ENCODE data around the gene ZNF420.
"Not testable (repeated sequence)": the region's sequence is repeated elsewhere in the genome, so short reads cannot be mapped to it uniquely, and the experiment has no call there.

DNA sequence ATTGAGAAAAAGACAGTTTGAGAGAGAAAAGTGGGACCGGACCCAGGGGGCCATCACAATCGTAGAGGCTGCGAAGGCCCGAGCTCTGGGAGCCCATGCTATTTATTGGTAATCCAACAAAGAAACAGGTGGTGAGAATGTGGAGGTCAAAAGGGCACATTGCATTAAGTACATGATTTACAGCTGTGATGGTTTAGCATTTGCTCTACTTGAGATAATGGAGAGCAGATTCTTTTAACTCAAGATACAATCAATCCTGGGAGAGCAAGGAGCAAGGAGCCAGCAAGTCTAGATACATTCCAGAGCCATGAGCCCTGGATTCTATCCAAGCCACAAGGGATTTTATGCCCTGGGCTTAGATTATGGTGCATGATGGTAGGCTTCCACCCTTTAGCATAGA lies 13.3 kb upstream of the ZNF420 start:
- TF ChIP-seq, protein P1, sequence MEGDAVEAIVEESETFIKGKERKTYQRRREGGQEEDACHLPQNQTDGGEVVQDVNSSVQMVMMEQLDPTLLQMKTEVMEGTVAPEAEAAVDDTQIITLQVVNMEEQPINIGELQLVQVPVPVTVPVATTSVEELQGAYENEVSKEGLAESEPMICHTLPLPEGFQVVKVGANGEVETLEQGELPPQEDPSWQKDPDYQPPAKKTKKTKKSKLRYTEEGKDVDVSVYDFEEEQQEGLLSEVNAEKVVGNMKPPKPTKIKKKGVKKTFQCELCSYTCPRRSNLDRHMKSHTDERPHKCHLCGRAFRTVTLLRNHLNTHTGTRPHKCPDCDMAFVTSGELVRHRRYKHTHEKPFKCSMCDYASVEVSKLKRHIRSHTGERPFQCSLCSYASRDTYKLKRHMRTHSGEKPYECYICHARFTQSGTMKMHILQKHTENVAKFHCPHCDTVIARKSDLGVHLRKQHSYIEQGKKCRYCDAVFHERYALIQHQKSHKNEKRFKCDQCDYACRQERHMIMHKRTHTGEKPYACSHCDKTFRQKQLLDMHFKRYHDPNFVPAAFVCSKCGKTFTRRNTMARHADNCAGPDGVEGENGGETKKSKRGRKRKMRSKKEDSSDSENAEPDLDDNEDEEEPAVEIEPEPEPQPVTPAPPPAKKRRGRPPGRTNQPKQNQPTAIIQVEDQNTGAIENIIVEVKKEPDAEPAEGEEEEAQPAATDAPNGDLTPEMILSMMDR (IDR thresholded peaks at IDR 0.05): not testable (repeated sequence)
- not testable (repeated sequence) for TF ChIP-seq POLR2A (IDR thresholded peaks at IDR 0.05)

All from heart left ventricle (tissue), 13 donors.